Cardiac fibroblast (primary cell): ENCODE results near the gene VSTM2B.

Experiments
- DNase-seq, 2 donors: peaks; one replicate each; pipeline versions ENCODE4 v3.0.0 to v3.0.0-alpha.2; 2010; ENCODE audit warnings: low read depth in 2 of 2
- H3K4me3 ChIP-seq, 2 donors: replicated peaks in 1 of 2; 1 replicate in 1 of 2; 2 replicates in 1 of 2; pipeline ENCODE4 v1.5.1; 2011; ENCODE audit warnings: low read depth in 2 of 2, low read length in 2 of 2, mild to moderate bottlenecking in 2 of 2, moderate library complexity in 1 of 2
- TF ChIP-seq, protein P1 (sequence below): IDR thresholded peaks from one replicate; pipeline ENCODE4 v1.5.1; 2011; ENCODE audit warnings: low read depth, mild to moderate bottlenecking, low read length, inconsistent platforms

VSTM2B gene

DNA sequence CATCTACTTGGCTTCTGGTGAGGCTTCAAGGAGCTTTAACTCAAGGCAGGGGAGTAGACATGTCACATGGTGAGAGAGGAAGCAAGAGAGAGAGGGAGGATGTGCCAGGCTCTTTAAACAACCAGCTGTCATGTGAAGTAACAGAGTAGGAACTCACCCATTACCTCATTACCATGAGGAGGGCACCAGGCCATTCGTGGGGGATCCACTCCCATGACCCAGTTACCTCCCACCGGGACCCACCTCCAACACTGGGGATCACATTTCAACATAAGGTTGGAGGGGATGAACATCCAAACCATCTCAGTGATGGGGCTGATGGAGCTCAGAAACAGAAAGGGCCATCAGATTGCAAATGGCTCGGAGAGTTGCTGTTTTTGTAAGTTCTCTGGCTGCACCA lies 12.9 kb downstream of the VSTM2B start:
- H3K4me3 ChIP-seq = no peak overlapping the region
- DNase-seq = no peak
- TF ChIP-seq, protein P1, sequence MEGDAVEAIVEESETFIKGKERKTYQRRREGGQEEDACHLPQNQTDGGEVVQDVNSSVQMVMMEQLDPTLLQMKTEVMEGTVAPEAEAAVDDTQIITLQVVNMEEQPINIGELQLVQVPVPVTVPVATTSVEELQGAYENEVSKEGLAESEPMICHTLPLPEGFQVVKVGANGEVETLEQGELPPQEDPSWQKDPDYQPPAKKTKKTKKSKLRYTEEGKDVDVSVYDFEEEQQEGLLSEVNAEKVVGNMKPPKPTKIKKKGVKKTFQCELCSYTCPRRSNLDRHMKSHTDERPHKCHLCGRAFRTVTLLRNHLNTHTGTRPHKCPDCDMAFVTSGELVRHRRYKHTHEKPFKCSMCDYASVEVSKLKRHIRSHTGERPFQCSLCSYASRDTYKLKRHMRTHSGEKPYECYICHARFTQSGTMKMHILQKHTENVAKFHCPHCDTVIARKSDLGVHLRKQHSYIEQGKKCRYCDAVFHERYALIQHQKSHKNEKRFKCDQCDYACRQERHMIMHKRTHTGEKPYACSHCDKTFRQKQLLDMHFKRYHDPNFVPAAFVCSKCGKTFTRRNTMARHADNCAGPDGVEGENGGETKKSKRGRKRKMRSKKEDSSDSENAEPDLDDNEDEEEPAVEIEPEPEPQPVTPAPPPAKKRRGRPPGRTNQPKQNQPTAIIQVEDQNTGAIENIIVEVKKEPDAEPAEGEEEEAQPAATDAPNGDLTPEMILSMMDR = no peak

DNA sequence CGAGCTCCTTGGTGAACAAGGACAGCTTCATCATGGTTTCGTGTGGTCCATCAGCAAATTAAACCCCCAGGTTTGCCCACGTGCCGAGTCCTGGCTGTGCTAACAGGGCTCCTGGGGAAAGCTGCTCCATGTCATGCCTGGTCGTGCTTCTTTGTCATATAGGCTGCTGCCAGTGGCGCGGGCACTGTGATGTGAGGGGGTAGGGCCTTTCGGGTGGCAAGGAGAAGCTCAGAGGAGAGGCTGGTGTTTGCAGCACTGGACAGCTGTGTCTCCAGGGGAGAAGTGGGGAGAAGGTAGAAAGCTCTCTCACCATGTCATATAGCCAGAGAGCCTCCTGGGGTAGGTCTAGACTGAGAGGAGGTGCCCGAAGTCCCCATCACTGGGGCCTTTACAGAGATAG lies 13.3 kb downstream of the VSTM2B start:
- DNase-seq = no peak
- H3K4me3 ChIP-seq = no peak overlapping the region
- TF ChIP-seq, protein P1 = no peak

DNA sequence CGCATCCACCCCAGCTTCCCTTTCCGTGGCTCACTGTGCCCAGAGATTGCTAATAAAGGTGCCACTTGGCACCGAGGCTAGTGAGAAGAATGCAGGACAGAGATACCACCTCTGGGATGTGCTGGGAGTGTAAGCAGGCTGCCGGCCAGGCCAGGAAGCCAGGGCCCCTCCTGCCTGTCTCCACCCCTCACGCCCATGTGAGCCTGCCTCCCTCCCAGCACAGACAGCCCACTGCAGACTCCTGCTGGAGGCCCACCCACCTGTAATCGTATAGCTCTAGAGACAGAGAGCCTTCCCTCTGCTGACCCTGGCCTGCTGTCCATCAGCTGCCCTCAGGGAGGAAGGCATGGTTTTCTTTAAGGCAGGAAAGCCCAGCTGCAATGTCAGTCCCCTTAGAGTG lies 13.9 kb downstream of the VSTM2B start:
- TF ChIP-seq, protein P1 = no peak
- H3K4me3 ChIP-seq = no peak overlapping the region
- no peak for DNase-seq

DNA sequence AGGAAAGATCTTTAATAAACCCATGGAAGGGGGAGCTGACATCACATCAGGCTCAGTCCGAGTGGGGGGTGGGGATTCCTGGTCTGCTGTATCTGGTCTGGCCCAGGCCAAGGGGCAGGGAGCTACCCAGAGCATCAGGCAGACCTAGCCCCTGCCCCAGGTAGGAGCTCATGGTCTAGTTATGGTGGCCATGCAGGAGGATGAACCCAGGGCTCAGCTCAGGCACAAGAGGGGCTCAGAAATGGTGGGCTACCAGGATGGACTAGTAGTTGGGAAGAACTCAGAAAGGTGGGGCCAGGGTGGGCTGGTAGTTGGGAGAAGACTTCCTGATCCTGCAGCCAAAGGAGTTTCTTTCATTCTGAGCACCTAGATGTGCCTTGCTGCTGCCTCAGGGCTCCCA lies 14.3 kb downstream of the VSTM2B start:
- DNase-seq = no peak
- H3K4me3 ChIP-seq = no peak overlapping the region
- TF ChIP-seq, protein P1 = no peak

DNA sequence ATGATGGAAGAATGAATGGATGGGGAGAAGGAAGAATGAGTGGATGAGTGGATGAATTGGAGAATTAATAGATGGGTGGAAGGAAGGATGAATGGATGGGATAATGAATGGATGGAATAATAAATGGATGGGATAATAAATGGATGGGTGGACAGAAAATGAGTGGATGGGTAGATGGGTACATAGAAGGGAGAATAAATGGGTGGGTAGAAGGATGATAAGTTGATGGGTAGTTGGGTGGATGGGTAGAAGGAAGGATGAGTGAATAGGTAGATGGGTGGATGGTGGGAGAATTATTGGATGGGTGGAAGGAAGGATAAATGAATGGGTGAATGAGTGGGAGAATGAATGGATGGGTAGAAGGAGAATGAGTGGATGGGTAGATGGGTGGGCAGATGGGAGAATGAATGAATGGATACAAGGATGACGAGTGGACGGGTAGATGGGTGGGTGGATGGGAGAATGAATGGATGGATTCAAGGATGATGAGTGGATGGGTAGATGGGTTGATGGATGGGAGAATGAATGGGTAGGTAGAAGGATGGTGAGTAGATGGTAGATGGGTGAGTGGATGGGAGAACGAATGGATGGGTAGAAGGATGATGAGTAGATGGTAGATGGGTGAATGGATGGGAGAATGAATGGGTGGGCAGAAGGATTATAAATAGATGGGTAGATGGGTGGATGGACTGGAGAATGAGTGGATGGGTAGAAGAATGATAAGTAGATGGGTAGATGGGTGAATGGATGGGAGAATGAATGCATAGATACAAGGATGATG lies 15.9 kb downstream of the VSTM2B start:
- TF ChIP-seq, protein P1 = no peak
- H3K4me3 ChIP-seq = no peak overlapping the region
- no peak for DNase-seq

DNA sequence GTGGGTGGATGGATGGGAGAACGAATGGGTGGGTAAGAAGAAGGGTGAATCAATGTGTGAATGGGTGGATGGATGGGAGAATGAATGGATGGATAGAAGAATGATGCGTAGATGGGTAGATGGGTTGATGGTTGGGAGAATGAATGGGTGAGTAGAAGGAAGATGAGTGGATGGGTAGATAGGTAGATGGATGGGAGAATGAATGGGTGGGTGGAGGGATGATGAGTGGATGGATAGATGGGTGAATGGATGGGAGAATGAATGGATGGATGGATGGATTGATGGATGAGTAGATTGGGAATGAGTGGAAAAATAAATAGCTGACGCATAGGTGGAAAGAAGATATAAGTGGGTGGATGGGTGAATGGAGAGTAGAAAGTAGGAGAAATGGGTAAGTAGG lies 16.5 kb downstream of the VSTM2B start:
- DNase-seq = no peak
- H3K4me3 ChIP-seq = no peak overlapping the region
- TF ChIP-seq, protein P1 = no peak

DNA sequence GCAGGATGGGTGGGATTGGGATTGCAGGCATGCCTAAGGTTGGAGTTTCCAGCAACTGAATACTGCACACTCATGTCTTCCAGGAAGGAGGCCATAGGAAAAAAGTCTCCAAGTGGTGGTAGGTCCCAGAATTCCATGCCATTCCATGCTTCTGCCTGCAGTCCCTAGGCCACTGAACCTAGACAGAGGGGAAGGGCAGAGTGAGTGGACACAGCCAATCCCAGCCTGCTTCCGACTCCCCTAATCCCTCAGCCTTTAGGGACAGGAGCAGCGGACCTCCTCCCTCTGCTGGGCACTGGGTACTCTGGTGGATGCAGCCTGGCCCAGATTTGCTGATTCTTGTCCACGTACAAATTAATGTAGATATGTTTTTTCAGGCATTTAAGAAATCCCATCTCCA lies 17.0 kb downstream of the VSTM2B start:
- H3K4me3 ChIP-seq = no peak overlapping the region
- no peak for DNase-seq
- TF ChIP-seq, protein P1 = no peak
